ENCODE measurements around the gene MAGI3. TPM values are rescaled to one million over a fixed set of nuclear protein-coding genes. Genes with fewer than 3 reads are reported as not detected.
"Not testable (repeated sequence)": the region's sequence is repeated elsewhere in the genome, so short reads cannot be mapped to it uniquely, and the experiment has no call there.

Gene MAGI3
- total RNA-seq, 1 donor from 2014 or later, result 4.1 TPM

DNA sequence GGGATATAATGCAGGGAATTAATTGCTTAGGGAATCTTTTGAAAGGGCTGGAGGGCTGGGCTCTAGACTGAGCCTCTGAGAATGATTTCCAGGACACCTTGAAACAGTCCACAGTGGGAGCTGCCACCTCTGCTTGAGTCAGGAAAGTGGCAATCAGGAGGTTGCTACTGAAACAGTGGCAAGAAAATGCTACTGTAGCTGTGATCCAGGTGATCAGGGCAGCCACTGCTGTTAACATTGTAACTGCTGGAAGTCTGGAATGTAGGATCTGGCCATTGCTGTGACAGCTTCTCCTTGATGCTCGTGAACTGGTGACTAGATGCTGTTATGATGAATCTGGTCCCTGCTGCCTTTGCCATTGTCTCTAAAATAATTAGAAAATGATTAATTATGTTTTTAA, 12.8 kb downstream of the MAGI3 start:
- Mint-ChIP-seq H3K4me1 (ENCODE audit: low read depth) (peaks cover 5% of the 10 kb centered on the region), H3K36me3 (ENCODE audit: low read depth) (no peaks in the 10 kb centered on the region), H3K4me3 (ENCODE audit: low read depth) (no peak overlapping the region), H3K27ac (no peak overlapping the region), H3K9me3 (no peaks in the 10 kb centered on the region), H3K27me3 (ENCODE audit: low read depth) (peaks cover 23% of the 10 kb centered on the region)
- intact Hi-C loops (cut with micrococcal nuclease), result no loop called here
- no peak for DNase-seq (ENCODE audit: low spot score)

DNA sequence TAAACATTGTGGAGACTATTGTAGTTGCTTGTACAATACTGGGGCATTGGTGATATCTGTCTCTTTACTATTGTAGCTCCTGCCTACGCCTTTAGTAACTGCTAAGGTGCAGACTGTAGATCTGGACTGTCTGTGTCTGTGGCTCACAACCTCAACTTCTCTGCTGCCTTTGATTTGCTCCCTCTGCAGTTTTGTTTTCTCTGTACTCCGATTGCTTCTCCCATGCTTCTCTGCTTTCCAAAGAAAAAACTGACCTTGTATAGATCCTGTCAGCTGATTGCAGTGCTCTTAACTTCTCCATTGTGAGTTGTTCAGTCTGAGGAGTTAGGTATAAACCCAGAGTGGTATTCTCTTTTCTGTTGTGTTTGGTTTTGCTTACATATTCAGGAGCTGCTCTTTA, 15.3 kb downstream of the MAGI3 start:
- Mint-ChIP-seq H3K4me1 (ENCODE audit: low read depth) (peaks cover 5% of the 10 kb centered on the region), H3K27ac (no peak overlapping the region), H3K4me3 (ENCODE audit: low read depth) (no peak overlapping the region), H3K9me3 (no peaks in the 10 kb centered on the region), H3K27me3 (ENCODE audit: low read depth) (peaks cover 13% of the 10 kb centered on the region), H3K36me3 (ENCODE audit: low read depth) (no peaks in the 10 kb centered on the region)
- DNase-seq (ENCODE audit: low spot score), result no peak
- intact Hi-C loops (cut with micrococcal nuclease), result no loop called here

DNA sequence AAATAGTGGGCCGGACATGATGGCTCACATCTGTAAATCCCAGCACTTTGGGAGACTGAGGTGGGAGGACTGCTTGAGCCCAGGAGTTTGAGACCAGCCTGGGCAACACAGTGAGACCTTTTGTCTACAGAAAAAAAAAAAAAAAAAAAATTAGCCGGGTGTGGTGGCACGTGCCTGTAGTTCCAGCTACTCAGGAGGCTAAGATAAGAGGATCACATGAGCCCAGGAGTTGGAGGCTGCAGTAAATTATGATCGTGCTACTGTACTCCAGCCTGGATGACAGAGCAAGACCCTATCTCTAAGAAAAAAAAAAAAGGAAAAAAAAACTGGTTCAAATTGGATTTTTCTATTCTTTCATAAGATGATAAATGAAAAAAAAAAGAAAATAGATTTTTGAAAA, 15.8 kb downstream of the MAGI3 start:
- H3K36me3 Mint-ChIP-seq (ENCODE audit: low read depth); H3K9me3 Mint-ChIP-seq; H3K27ac Mint-ChIP-seq; DNase-seq (ENCODE audit: low spot score); H3K4me1 Mint-ChIP-seq (ENCODE audit: low read depth); H3K4me3 Mint-ChIP-seq (ENCODE audit: low read depth); intact Hi-C loops (cut with micrococcal nuclease): not testable (repeated sequence)
- H3K27me3 Mint-ChIP-seq (ENCODE audit: low read depth), result peaks cover 13% of the 10 kb centered on the region

DNA sequence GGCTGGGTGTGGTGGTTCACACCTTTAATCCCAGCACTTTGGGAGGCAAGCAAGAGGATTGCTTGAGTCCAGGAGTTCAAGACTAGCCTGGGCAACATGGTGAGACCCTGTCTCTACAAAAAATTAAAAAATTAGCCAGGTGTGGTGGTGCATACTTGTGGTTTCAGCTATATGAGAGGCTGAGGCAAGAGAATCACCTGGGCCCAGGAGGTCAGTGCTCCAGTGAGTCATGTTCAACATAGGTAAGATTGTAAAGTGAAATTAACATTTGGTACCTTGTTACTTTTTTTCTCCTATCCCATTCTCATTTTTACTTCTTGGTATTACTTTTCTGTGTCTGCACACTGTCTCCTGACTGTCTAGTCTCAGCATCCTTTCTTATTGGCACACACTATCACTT, 19.0 kb downstream of the MAGI3 start:
- peaks cover 7% of the 10 kb centered on the region for H3K27me3 Mint-ChIP-seq (ENCODE audit: low read depth)
- no peak for DNase-seq (ENCODE audit: low spot score)
- H3K36me3 Mint-ChIP-seq (ENCODE audit: low read depth), result no peaks in the 10 kb centered on the region
- H3K4me1 Mint-ChIP-seq (ENCODE audit: low read depth), result peaks cover 5% of the 10 kb centered on the region
- no peak overlapping the region for H3K27ac Mint-ChIP-seq
- peaks cover 5% of the 10 kb centered on the region for H3K9me3 Mint-ChIP-seq
- no peak overlapping the region for H3K4me3 Mint-ChIP-seq (ENCODE audit: low read depth)
- intact Hi-C loops (cut with micrococcal nuclease), result no loop called here

DNA sequence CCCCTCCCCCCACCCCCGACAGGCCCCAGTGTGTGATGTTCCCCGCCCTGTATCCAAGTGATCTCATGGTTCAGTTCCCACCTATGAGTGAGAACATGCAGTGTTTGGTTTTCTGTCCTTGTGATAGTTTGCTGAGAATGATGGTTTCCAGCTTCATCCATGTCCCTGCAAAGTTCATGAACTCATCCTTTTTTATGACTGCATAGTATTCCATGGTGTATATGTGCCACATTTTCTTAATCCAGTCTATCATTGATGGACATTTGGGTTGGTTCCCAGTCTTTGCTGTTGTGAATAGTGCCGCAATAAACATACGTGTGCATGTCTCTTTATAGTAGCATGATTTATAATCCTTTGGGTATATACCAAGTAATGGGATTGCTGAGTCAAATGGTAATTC, 21.7 kb downstream of the MAGI3 start:
- H3K27me3 Mint-ChIP-seq (ENCODE audit: low read depth); H3K27ac Mint-ChIP-seq; H3K4me1 Mint-ChIP-seq (ENCODE audit: low read depth); H3K36me3 Mint-ChIP-seq (ENCODE audit: low read depth); H3K4me3 Mint-ChIP-seq (ENCODE audit: low read depth); H3K9me3 Mint-ChIP-seq; intact Hi-C loops (cut with micrococcal nuclease); DNase-seq (ENCODE audit: low spot score): not testable (repeated sequence)

DNA sequence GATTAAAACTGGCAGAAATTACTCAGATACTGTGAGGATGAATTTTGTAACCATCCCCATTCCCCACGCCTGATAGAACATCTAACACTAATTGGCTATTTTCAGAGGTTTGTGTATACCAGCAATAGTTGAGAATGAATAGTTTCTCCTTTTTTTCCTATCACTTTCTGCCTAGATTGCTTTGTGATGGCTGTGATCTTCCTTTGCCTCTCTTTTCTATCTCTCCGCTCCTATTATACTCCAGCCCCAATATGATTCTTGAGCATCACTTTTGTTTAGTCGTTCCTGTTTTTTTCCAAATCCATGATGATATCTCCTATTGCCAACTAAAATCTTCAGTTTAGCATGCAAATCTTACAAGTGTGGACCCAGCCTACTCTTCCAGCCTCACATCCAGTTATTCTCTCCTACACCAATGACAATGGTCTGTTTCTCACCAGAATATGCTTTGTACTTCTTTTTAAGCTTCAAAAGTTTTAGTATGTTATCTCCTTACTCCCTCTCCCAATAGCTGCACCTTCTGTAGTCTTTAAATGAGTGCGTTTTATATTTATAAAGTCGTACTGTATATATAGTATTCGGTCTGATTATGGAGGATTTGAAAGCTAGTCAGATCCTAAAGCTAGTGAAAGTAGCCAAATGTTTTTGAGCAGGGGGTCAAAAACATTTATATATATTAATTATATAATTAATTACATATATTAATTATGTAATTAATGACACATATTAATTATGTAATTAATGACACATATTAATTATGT, 25.2 kb downstream of the MAGI3 start:
- intact Hi-C loops (cut with micrococcal nuclease), result loop anchor here (2.0 kb wide), 1 partner anchor 25 kb away; the partner anchor contains the start of gene MAGI3
- H3K9me3 Mint-ChIP-seq, result peaks cover 5% of the 10 kb centered on the region
- no peaks in the 10 kb centered on the region for H3K27me3 Mint-ChIP-seq (ENCODE audit: low read depth)
- DNase-seq (ENCODE audit: low spot score), result no peak
- no peak overlapping the region for H3K27ac Mint-ChIP-seq
- no peak overlapping the region for H3K4me3 Mint-ChIP-seq (ENCODE audit: low read depth)
- H3K4me1 Mint-ChIP-seq (ENCODE audit: low read depth), result no peaks in the 10 kb centered on the region
- H3K36me3 Mint-ChIP-seq (ENCODE audit: low read depth), result no peaks in the 10 kb centered on the region

DNA sequence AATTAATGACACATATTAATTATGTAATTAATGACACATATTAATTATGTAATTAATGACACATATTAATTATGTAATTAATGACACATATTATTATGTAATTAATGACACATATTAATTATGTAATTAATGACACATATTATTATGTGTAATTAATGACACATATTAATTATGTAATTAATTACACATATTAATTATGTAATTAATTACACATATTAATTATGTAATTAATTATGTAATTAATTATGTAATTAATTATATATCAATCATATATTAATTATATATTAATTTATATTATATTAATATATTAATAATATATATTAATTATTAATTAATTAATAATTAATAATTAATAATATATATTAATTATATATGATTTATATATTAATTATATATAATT, 25.8 kb downstream of the MAGI3 start:
- H3K27me3 Mint-ChIP-seq (ENCODE audit: low read depth); H3K4me1 Mint-ChIP-seq (ENCODE audit: low read depth); H3K4me3 Mint-ChIP-seq (ENCODE audit: low read depth); H3K9me3 Mint-ChIP-seq; H3K36me3 Mint-ChIP-seq (ENCODE audit: low read depth); DNase-seq (ENCODE audit: low spot score); H3K27ac Mint-ChIP-seq; intact Hi-C loops (cut with micrococcal nuclease): not testable (repeated sequence)

DNA sequence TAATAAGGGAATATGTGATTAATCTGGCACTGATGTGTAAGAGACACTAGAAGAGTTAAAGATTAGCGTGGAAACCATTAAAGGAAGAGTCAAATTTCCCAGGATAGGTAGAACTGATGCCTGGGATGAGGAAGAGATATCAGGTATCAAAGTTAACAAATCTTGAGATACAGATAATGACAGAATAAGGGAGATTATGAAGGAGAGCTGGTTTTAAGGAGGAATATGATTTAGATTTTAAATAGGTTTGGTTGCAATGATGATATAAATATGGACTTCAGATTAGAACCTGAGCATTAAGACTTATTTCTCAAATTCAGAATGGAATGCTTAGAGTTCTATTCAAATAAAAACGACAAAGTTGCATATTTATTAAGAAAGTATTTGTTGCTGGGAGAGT, 26.2 kb downstream of the MAGI3 start:
- Mint-ChIP-seq H3K36me3 (ENCODE audit: low read depth) (no peaks in the 10 kb centered on the region), H3K4me1 (ENCODE audit: low read depth) (no peaks in the 10 kb centered on the region), H3K9me3 (peaks cover 5% of the 10 kb centered on the region), H3K27ac (no peak overlapping the region), H3K4me3 (ENCODE audit: low read depth) (no peak overlapping the region), H3K27me3 (ENCODE audit: low read depth) (no peaks in the 10 kb centered on the region)
- DNase-seq (ENCODE audit: low spot score), result no peak
- intact Hi-C loops (cut with micrococcal nuclease), result no loop called here

DNA sequence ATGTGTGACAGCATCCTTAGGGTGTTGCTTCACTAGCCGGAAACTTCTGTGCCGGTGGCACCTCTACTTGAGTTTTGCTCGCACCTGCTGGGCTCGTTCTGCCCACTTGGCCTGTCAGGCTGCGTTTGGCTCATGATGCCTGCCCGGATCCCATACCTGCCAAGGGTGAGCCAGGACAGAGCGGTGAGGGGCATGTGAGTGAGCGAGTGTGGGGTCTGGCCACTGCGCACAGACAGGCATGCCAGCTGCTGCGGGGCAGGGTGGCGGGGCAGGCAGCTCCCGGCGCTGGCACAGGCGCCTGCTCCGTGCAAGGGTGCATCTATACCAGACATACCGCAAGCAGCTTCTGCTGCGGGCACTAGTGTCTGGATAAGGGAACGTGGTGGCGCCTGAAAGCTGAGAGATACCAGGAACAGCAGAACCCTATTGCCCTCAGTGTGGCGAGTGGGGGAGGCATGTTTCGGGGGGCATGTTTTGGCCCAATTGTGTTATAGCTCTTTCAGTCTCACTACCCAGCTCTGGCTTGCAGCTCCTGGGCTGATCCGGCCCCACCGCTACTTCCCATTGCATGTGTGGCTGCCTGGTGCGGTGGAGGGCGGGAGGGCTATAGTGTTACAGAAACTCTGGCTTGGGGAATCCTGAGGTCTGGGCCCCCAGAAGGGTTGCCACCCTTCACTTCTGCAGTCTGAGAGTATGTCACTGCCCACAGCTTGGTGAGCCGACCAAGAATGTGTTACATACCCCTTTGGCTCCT, 32.2 kb downstream of the MAGI3 start:
- DNase-seq (ENCODE audit: low spot score), result no peak
- intact Hi-C loops (cut with micrococcal nuclease), result no loop called here
- Mint-ChIP-seq H3K27me3 (ENCODE audit: low read depth) (no peaks in the 10 kb centered on the region), H3K4me3 (ENCODE audit: low read depth) (no peak overlapping the region), H3K4me1 (ENCODE audit: low read depth) (no peaks in the 10 kb centered on the region), H3K9me3 (peaks cover 4% of the 10 kb centered on the region), H3K27ac (no peak overlapping the region), H3K36me3 (ENCODE audit: low read depth) (no peaks in the 10 kb centered on the region)

DNA sequence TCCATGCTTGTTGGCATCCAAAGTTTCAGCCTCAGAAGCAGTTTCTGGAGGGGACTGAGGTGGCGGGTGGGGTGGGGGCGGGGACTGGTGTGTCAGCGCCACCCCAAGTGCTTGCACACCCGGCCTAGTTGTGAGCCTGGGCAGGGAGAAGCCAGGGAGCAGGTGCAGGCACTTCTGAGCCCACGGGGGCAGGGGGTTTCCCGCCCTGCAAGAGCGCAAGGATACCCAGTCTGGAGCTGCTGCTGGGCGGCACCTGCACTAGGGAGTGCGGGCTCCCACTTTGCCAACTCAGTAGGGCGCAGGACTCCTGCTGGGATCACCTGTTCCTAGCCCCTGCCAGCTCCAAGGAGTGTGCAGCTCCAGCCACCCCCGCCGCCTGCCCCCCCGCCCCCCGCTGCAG, 33.5 kb downstream of the MAGI3 start:
- Mint-ChIP-seq H3K36me3 (ENCODE audit: low read depth) (no peaks in the 10 kb centered on the region), H3K4me1 (ENCODE audit: low read depth) (no peaks in the 10 kb centered on the region), H3K27me3 (ENCODE audit: low read depth) (no peaks in the 10 kb centered on the region), H3K27ac (no peak overlapping the region), H3K9me3 (peaks cover 4% of the 10 kb centered on the region), H3K4me3 (ENCODE audit: low read depth) (no peak overlapping the region)
- intact Hi-C loops (cut with micrococcal nuclease), result no loop called here
- DNase-seq (ENCODE audit: low spot score), result no peak

DNA sequence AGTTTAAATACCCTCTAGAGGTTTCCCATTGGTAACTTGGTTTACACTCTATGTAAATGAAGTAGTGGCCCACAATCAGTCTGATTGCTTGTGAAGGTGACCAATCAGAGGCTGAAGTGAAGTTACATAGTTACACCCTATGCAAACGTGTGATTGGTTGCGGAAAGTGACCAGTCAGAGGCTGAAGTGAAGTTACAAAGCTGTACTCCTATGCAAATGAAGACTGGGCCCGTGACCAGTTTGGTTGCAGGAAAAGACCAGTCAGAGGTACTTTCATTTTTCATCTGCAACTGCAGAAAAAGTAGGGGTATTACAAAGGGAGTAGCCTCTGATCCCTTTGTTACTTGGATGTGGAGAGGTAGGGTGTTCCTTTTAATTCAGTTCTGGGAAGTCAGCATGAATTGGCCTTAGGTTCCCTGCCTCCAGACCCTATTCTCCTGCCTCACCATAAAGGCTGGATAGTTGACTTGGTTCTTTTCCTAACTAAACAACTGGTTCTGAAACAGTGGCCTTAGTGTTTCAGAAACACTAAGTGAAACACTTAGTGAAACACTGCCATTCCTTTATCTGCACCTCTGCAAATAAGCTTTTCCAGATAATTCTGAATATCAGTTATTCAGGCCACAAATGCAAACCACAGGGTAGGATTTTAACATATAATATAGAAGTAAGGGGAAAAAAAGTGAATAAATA, 39.3 kb downstream of the MAGI3 start:
- Mint-ChIP-seq H3K9me3 (no peaks in the 10 kb centered on the region), H3K27me3 (ENCODE audit: low read depth) (no peaks in the 10 kb centered on the region), H3K36me3 (ENCODE audit: low read depth) (no peaks in the 10 kb centered on the region), H3K27ac (no peak overlapping the region), H3K4me1 (ENCODE audit: low read depth) (no peaks in the 10 kb centered on the region), H3K4me3 (ENCODE audit: low read depth) (no peak overlapping the region)
- DNase-seq (ENCODE audit: low spot score), result no peak
- intact Hi-C loops (cut with micrococcal nuclease), result no loop called here

DNA sequence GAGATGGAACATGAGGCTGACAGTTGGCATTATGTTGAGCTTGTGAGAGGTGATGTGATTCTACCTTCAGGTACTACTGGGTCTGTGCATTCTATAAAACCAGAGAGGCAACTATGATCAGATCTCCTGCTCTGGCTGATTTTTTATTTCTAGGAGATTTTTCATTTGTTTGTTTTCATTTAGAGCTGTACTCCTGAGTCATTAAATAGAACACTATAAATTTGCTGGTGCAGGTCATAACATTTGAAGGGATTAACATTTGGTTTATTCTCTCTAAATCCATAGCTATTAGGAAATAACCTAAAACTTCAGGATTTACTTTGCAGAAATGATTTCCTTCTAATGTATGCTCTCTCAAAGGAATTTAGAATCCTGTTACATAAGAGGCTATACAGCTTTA, 42.9 kb downstream of the MAGI3 start:
- peaks cover 2% of the 10 kb centered on the region for H3K27me3 Mint-ChIP-seq (ENCODE audit: low read depth)
- no peak overlapping the region for H3K27ac Mint-ChIP-seq
- H3K4me1 Mint-ChIP-seq (ENCODE audit: low read depth), result no peaks in the 10 kb centered on the region
- intact Hi-C loops (cut with micrococcal nuclease), result no loop called here
- no peak overlapping the region for H3K4me3 Mint-ChIP-seq (ENCODE audit: low read depth)
- H3K36me3 Mint-ChIP-seq (ENCODE audit: low read depth), result no peaks in the 10 kb centered on the region
- H3K9me3 Mint-ChIP-seq, result no peaks in the 10 kb centered on the region
- no peak for DNase-seq (ENCODE audit: low spot score)

Measured in activated T-helper 2 cell treated with anti-CD3 and anti-CD28 coated beads, Interferon-gamma antibody, Interleukin-2, Interleukin-4, amounts not matched to agents 10 μg/mL and 5 μg/mL and 100 μg/mL, durations not matched to agents 14 hours and 24 hours and 36 hours (primary cell).